Measurements from ENCODE around the gene PREPL.
A peak's percentile ranks its signal among the peaks of the same experiment; 100 is the strongest.

PREPL gene

DNA sequence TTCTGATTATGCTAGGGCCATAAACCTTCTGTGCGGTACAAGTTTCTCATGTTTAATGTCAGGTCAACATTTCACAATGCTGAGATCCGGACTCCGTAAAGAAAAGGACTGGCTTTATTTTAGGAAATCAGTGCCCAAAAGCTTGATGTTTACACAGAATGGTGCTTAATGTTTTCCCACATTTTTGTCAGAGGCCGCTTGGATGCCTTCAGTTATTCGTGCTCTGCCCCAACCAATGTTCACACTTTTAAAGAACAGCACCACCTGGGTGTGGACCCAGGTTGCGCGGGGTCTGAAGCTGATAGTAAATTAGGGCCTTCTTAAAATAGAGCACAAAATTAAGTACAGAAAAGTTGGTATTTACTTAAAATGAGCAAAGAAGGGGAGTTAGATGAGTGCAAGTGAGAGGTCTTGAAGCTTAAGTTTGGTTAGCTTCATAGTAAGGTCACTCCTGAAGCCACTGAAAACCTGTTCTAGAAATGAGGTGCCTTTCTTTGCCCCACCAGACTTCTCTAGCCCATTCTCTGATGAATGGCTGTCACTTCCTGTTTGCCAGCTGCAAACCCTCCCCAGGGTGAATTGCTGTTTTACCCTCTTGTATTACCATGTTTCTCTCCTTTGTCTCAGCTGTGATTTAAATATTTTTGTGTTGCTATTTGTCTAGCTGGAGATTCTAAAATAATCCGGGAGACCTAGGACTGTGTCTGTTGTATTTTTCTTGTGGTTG is 65.5 kb downstream of the PREPL start:
- DNase-seq (ENCODE audit: low read depth), result no peak

DNA sequence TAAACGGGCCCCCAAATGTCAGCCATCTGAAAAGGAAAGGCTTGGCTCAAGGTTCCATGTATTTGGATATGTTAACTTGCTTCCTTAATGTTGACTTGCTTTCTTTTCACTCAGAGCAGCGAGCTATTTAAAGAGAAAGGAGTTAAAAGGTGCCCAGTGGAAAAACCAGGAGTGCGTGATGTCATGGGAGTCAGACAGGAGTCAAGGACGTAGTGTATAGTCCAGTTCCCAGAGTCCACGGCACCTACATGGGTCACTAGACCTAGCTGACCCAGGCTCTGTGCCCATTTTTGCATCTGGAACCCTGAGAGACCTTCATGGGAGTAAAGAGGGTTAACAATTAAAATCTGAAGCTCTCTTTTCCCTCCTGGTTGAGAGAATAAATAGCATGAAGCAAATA is 66.2 kb downstream of the PREPL start:
- no peak for DNase-seq (ENCODE audit: low read depth)

DNA sequence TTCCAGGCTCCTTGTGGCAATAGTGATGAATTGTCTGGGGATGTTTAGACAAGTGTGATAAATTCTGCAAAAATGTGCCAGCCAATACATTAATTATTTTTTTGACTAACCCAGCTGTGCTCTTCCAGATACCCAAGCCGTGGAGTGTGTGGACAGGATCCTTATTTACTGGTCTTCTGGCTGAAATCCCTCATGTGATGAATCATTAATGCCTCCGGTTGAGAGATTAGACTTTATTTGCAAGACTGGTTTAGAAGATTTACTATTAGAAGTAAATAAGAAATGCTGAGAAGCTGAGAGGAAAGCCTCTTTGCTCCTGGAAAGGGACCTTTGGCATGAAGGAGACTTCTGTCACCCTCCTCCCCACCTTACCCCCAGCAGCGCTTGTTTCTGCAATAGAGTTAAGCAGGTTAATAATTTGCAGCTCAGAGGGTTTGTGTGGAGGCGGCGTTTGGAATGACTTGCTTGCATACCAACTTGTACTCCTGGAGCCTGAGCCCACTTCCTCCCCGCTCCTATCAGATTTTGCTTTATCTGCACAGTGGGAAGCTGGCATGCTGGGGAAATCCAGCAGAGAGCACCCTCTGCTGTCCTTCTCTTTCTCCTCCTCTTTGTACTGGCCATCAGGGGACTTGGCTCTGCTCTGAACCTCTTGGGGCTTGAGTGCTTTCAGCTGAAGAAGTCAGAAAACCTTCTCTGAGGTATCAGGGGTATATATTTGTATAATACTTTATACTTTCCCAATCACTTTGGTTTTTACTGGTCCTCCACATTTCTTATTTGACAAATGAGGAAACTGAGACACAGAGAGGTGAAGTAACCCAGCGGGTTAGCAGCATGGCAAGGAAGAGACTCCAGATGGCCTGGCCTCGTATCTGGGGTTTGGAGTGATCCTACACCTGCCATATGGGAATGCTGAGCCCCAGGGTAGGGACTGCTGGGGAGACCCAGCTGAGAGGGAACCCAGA is 69.7 kb downstream of the PREPL start:
- DNase-seq (ENCODE audit: low read depth), result peak; percentile 44

DNA sequence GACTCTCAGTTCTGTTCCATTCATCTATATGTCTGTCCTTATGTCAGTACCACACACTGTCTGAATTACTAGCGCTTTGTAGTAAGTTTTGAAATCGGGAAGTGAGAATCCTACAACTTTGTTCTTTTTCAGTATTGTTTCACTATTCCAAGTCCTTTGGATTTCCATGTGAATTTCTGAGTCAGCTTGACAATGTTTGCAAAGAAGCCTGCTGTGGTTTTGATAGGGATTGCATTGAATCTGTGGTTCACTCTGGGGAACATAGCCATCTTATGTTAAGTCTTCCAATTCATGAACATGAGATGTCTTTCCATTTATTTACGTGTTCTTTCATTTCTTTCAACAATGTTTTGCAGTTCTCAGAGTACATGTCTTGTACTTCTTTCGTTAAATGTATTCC is 71.0 kb downstream of the PREPL start:
- DNase-seq (ENCODE audit: low read depth), result no peak

DNA sequence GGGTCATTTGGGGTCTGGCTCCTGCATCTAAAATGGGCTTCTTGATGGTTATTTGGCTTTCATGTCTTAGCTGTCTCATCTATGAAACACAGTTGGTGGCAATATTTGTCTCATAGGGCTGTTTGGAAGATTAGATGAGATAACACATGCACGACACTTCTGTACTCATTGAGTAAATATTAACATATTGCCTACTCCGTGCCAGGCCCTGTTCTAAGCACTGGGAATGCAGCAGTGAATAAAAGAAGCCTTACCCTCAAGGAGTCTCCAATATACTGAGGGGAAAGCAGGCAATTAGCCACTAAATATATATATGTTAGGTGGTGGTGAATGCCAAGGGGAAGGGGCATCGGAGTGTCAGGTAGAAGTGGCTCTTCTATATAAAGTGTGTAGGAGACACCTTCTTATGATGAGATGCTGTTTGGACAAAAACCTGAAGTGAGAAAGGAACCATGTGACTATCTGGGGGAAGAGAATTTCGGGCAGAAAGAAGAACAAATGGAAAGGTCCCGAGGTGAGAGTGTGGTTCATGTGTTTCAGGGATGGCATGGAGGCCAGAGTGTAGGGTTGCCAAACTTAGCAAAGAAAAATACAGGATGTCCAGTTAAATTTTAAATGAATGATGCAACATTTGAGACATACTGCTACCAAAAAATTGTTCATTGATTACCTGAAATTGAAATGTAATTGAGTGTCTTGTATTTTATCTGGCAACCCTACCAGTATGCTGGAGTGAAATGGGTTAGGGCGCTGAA is 74.2 kb downstream of the PREPL start:
- no peak for DNase-seq (ENCODE audit: low read depth)

DNA sequence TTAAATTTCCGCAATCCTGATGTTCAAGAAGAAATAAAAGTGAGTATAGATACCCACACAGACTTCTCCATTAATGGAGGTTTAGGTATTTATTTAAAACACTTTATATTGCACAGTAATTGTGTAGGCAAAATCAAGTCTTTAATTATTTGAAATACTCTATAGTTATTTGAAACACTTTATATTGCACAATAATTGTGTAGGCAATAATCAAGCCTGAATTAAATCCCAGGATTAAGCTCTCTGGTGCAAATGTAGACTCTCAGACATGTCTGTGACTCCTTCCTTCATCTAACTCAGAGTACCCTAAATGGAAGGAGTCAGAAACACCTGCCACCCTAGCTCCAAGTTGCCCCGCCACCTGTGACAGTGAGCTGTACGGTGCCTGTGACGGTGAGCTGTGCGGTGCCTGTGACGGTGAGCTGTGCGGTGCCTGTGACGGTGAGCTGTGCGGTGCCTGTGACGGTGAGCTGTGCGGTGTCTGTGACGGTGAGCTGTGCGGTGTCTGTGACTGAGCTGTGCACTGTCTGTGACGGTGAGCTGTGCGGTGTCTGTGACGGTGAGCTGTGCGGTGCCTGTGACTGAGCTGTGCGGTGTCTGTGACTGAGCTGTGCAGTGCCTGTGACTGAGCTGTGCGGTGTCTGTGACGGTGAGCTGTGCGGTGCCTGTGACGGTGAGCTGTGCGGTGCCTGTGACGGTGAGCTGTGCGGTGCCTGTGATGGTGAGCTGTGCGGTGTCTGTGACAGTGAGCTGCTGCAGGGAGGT is 75.0 kb downstream of the PREPL start:
- no peak for DNase-seq (ENCODE audit: low read depth)

DNA sequence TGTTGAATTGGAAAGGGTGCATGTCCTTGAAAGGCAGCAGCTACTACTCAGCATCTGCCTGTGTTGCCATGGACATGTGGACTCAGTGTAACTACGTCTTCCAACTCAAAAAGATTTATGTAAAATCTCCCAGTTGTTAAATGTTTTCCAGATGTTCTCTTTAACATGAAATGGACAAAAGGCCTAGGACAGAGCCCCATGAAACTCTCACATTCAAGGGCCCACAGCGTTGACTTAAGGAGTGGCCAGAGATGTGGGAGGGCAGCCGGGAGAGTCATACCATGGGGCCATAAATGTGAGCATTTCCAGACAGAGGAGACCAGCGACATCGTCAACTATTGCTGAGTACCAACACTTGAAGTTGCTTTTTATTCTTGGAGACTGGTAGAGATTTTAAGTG is 76.1 kb downstream of the PREPL start:
- DNase-seq (ENCODE audit: low read depth), result no peak

DNA sequence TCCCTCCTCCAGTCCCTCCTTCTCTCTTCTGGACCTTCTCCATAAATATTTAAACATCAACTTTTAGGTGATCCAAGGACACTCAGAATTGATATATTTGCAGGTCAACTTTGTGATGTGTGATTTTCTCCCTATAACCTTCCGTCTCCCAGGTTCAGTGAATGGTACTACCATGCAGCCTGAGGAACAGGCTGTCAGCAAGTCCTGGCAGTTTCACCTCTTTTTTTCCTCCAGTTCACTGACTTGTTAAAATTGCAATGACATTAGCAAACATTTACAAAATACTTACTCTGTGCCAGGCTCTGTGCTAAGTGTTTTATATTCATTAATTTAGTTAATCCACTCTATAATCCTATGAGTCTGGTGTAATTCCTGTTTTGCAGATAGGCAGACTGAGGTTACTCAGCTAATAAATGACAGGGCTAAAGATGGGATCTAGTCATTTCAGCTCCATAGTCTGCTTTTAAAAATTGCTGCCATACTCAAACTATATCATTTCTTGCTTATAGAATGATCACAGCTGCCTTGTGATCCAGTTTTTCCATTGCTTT is 78.1 kb downstream of the PREPL start:
- DNase-seq (ENCODE audit: low read depth), result no peak

DNA sequence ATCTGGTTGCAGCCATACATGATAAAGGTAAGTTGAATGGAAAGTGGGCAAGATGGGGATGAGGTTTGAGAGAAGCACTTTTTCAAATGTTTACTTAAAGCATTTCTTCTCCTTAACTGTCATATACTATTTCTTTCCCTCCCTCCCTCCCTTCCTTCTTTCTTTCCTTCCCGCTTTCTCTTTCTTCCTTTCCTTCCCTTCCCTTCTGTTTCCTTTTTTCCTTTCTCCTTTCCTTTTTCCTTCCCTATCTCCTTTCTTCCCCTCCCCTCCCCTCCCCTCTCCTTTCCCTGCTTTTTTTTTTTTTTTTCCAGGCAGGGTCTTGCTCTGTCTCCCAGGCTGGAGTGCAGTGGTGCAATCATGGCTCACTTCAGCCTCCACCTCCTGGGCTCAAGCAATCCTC is 80.4 kb downstream of the PREPL start:
- no peak for DNase-seq (ENCODE audit: low read depth)

DNA sequence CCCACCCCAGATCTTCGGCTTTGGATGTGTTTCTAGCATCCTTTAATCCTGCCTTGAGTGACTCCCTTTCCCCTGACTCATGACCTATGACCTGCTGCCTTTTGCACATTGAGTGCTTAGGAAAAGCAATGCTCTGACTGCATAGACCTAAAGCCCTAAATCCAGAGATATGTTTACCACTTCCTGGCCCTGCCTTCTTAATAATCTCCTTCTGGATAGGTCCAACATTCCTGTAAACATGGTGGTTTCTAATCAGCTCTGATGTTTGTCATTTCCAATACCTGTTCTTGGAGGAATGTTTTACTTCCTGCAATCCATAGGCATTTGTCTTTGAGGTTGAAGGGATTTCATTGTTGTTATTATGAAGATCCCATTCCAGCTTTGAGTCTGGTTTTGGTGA is 83.8 kb downstream of the PREPL start:
- no peak for DNase-seq (ENCODE audit: low read depth)

DNA sequence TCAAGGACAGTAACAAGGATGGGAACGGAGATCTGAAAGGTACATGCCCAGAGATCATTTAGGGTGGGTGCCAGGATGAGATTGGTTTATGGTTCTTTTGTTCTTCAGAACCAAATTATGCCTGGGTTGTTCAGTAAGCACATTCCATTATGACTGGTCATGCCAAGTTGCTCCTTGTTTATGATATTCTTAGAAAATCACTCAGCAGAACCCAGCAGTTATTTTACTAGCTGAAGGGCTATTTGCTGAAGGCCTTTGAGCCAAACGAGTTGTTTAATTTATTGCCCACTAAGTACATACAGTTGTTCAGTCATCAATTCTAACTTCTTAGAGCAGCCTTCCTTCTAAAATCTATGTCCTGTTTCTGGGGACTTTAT is 85.4 kb downstream of the PREPL start:
- DNase-seq (ENCODE audit: low read depth), result no peak

DNA sequence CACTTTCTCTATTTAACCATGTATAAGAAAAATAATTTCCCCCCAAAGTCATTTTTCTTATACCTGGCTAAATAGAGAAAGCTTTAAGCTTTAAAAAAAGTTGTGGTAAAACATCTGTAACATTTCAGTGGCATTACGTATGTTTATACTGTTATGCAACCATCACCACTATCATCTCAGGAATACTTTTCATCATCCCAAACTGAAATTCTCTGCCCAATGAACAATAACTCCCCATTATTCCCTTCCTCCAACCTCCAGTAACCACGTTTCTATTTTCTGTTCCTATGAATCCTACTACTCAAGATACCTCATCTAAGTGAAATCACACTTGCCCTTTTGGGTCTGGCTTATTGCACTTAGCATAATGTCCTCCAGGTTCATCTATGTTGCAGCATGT is 87.7 kb downstream of the PREPL start:
- DNase-seq (ENCODE audit: low read depth), result no peak

DNA sequence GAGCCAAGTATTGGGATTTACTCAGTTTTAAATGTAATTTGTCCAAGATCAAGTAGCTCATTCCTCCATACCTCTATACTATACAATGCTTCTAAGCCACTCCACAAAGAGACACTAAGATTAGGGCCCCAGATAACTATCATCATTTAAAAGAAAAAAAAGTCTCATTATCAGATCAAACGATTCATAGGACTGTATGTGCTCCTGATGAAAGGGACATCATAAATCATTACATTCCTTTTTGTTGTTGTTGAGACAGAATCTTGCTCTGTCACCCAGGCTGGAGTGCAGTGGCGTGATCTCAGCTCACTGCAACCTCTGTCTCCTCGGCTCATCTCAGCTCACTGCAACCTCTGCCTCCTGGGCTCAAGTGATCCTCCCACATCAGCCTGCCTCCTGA is 88.2 kb downstream of the PREPL start:
- DNase-seq (ENCODE audit: low read depth), result no peak

DNA sequence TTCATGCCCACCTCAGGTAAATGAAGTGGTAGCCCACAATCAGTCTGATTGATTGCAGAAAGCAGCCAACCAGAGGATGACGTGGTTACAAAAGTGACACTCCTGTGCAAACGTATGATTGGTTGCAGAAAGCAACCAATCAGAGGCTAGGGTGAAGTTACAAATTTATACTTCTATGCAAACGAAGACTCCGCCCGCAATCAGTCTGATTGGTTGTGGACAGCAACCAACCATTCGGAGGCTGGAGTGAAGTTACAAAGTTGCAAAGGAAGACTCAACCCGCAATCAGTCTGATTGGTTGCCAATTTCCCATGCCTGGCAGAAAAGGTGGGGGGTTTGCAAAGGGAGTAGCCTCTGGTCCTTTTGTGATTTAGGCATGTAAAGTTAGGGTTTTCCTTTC is 90.0 kb downstream of the PREPL start:
- DNase-seq (ENCODE audit: low read depth), result no peak

DNA sequence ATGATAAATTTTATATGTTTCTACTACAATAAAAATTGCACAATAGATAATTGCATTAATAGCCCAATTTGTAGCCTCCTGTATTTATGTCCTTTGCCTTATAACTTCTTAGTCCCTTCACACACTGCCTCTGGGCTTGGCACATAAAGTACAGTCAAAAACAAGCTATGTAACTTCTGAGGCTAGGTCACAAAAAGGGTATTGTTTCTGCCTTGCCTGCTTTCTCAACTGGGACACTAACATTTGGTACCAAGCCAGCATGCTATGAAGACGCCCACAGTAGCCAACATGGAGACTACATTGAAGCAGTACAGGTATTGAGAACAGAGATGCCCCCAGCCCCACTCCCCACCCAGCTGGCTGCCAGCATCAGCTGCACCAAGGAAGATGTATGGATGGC is 91.5 kb downstream of the PREPL start:
- no peak for DNase-seq (ENCODE audit: low read depth)

DNA sequence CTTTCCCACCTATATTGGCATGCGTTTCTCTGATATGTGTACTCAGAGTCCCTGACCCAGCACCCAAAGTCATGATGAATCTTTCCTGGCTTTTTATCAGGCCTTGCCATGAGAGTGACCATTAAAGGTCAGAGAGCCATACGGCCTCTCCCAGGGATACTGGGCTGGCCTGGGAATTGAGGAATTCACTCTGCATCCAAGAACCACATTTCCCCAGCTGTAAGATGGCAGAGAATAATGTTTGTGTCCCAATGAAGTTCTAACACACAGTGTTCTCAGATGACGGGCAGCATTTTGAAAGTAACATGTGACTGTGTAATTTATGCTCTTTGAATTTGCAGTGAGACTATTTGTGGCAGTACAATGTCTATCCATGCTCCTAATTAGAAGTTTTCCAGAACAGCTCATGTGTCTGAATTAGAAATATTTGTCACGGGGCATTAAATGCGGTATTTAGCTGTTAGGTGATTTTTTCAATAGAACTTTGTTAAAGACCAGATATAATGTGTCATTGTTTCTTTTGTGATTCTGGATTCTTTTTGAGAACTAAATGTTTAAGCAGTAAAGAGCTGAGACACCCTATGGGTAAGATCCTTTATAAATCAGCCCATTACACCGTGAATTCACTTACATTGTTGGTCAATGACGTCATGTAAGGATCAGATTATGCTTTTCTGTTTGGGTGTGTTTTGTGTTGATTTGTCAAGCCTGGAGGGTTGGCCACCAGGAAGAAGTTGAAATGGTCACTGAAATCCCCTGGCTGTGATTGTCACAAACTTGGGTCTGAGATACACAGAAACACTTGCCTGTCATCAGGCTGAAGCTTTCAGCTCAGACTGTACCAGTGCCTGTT is 93.3 kb downstream of the PREPL start:
- no peak for DNase-seq (ENCODE audit: low read depth)

Measured in fibroblast of the conjunctiva (primary cell).